Fibroblast of the aortic adventitia (primary cell): Measurements from ENCODE around the gene TAPBPL. TPM values are rescaled to one million over a fixed set of nuclear protein-coding genes. Genes with fewer than 3 reads are reported as not detected.
"Not testable (repeated sequence)": the region's sequence is repeated elsewhere in the genome, so short reads cannot be mapped to it uniquely, and the experiment has no call there.

ENCODE experiments used
- DNase-seq: peaks from one replicate; pipeline ENCODE4 v3.0.0-alpha.2; 2010; ENCODE audit warnings: low read depth
- H3K4me3 ChIP-seq: 2 replicates; pipeline ENCODE4 v1.5.1; 2011; ENCODE audit warnings: low read depth, mild to moderate bottlenecking, control low read depth, low read length, moderate library complexity
- total RNA-seq: library from RNA; depleted of rRNA; stranded (reverse); fragments of >200 nt; gene quantifications from 2 replicates; pipeline ENCODE4 v1.2.3, GENCODE V29; 2012; ENCODE audit warnings: low replicate concordance
- TF ChIP-seq, protein P1 (sequence below): IDR thresholded peaks from 2 replicates; pipeline ENCODE4 v1.5.1; 2011; ENCODE audit warnings: mild to moderate bottlenecking, low read length, control low read depth, inconsistent platforms; ENCODE audit not compliant: insufficient read depth

Gene TAPBPL
- total RNA-seq, 1 donor, result 8.9 TPM

DNA sequence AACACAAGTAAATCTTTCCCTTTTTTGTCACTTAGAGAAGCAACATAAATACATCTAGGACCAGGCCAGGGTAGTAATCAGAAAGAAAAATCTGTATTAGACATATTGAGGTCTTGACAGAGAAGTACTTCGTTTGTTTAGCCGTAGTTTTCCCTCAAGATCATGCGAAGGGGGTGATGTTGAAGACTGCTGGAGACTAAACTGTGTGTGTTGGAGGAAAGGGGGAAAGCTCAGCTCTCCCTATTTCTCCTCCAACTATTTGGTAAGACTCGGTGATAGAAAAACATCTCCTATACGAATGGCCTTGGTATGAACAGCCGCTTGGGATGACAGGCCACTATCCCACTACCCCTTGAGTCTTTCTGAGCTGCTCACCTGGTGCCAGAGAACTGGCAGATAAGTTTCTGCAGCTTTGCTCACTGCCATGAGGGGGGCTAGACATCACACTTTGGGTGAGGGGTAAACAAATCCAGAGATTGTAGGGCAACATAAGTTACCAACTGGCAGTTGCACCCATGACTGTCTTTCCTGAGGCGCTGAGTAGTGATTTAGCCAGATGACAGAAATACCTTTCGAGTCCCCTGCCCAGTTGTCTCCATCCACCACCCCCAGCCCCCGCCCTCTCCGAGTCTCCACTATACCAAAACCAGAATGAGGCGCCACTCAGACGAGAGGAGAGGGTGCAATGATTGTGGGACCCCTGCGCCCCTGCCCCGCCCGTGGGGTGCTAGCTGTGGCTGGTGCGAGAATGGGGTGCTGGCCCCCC, 17.9 kb downstream of the TAPBPL start:
- TF ChIP-seq, protein P1, sequence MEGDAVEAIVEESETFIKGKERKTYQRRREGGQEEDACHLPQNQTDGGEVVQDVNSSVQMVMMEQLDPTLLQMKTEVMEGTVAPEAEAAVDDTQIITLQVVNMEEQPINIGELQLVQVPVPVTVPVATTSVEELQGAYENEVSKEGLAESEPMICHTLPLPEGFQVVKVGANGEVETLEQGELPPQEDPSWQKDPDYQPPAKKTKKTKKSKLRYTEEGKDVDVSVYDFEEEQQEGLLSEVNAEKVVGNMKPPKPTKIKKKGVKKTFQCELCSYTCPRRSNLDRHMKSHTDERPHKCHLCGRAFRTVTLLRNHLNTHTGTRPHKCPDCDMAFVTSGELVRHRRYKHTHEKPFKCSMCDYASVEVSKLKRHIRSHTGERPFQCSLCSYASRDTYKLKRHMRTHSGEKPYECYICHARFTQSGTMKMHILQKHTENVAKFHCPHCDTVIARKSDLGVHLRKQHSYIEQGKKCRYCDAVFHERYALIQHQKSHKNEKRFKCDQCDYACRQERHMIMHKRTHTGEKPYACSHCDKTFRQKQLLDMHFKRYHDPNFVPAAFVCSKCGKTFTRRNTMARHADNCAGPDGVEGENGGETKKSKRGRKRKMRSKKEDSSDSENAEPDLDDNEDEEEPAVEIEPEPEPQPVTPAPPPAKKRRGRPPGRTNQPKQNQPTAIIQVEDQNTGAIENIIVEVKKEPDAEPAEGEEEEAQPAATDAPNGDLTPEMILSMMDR, result no peak
- H3K4me3 ChIP-seq, result peak overlapping the region; percentile 79
- DNase-seq, result no peak

DNA sequence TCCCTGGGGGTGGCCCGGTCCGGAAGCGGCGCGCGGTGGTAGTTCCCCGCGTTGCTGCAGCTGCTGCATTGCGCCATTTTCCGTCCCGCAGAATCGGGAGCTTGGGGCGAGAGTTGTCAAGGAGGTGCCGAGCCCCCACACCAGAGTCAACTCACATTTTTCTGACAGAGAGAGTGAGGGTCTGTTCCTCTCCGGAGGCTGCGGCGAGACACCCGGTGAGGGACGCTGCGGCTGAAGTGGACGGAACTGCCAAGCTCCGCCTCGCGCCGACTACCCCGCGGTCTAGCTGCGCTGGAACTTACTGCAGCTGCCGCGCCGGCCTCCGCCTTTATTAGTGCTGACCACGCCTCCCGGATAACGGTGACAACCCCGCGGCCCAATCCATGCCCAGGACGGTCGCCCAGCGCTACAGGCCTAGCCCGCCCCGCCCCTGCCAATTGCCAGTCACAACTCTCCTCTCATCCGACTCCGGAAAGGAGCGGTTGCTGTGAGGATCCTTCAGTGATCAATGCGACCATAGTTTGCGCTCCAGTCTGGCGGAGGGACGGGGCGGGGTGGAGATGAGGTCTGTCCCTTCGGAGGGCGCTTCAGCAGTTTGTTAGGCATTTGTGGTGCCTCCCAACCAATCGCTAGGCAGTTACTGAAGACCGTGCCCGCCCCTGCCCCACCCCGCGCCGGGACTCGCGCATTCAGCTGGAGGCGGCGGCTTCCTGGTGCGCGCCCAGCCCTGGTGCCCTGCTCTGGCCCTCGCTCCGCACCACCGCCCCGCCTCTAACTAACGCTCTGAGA, 18.7 kb downstream of the TAPBPL start, which contains the start of gene VAMP1:
VAMP1 (minus strand) TSS at position 303 of the 789 bp plus-strand sequence; CDS start at position 157, 146 bp downstream.
- H3K4me3 ChIP-seq, result peak within 1 kb of the TSS; percentile 79
- peak; percentile 97 for DNase-seq
- TF ChIP-seq, protein P1, result peak; percentile 16

DNA sequence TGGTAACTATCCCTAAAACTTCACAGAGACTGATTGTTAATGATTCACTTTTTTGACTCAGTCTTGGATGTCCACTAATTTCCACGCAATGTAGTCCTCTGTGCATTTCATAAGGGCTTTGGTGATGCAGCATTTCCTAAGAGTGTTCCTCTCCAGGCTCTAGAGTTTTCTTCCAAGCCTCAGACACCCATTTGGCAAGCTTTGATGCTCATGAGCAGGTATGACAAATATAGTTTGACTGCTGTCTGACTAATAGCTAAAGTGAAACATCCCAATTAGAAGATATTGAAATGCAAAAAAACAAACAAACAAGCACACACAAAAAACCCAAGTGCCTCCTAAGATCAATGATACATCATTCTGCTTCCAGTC, 20.1 kb downstream of the TAPBPL start:
- TF ChIP-seq, protein P1, result no peak
- DNase-seq, result peak; percentile 54

DNA sequence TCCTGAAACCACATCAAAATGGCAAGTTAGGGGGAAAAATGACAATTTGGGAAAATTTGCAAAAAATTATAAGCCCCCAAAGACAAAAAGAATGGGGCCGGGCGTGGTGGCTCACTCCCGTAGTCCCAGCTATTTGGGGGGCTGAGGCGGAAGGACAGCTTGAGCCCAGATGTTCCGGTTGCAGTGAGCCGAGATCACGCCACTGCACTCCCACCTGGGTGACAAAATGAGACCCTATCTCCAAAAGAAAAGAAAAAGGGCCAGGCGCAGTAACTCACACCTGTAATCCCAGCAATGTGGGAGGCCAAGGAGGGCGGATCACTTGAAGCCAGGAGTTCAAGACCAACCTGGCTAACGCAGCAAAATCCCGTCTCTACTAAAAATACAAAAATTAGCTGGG, 20.6 kb downstream of the TAPBPL start:
- DNase-seq, result no peak
- no peak overlapping the region for H3K4me3 ChIP-seq
- TF ChIP-seq, protein P1, result no peak

More for the DNA sequence above, 20.1 kb downstream of the TAPBPL start:
- H3K4me3 ChIP-seq, result no peak overlapping the region

DNA sequence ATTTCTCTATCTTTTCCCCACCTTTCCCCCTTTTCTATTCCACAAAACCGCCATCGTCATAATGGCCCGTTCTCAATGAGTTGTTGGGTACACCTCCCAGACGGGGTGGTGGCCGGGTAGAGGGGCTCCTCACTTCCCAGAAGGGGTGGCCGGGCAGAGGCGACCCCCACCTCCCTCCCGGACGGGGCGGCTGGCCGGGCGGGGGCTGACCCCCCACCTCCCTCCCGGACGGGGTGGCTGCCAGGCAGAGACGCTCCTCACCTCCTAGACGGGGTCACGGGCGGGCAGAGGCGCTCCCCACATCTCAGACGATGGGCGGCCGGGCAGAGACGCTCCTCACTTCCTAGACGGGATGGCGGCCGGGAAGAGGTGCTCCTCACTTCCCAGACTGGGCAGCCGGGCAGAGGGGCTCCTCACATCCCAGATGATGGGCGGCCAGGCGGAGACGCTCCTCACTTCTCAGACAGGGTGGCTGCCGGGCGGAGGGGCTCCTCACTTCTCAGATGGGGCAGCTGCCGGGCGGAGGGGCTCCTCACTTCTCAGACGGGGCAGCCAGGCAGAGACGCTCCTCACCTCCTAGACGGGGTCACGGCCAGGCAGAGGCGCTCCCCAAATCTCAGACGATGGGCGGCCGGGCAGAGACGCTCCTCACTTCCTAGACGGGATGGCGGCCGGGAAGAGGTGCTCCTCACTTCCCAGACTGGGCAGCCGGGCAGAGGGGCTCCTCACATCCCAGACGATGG, 23.6 kb downstream of the TAPBPL start:
- H3K4me3 ChIP-seq, DNase-seq: not testable (repeated sequence)

DNA sequence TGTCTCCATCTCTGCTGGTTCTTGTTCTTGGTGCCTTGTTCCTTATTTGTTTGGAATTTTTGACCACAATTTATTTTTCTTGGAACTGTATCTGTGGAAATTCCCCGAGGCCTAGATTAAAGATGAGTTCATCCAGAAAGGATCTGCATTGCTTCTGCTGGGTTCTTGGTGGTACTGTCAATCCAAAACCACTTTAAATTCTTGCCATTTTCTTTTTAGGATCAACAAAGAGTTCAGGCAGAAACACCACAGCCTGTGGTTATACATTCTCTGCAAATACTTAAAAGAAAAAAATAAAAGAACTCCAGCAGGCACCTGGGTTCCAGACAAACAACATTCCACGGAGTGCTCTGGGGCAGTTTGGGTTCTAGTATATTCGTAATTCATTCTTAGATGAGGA, 24.6 kb downstream of the TAPBPL start:
- peak; percentile 86 for DNase-seq
- H3K4me3 ChIP-seq, result no peak overlapping the region
- TF ChIP-seq, protein P1, result no peak

DNA sequence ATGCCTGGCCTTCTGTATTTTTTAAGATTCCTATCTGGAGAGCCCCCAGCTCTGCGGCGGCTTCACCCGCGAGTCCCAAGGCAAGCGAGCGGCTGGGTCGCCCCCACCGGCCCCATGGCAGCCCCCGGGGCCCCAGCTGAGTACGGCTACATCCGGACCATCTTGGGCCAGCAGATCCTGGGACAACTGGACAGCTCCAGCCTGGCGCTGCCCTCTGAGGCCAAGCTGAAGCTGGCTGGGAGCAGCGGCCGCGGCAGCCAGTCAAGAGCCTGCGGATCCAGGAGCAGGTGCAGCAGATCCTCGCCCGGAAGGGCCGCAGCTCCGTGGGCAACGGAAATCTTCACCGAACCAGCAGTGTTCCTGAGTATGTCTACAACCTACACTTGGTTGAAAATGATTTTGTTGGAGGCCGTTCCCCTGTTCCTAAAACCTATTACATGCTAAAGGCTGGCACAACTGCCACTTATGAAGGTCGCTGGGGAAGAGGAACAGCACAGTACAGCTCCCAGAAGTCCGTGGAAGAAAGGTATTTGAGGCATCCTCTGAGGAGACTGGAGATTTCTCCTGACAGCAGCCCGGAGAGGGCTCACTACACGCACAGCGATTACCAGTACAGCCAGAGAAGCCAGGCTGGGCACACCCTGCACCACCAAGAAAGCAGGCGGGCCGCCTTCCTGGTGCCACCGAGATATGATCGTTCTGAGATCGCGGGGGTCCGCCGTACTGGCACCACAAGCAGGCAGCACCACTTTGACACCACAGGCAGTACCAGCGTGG, 25.9 kb downstream of the TAPBPL start:
- not testable (repeated sequence) for DNase-seq, H3K4me3 ChIP-seq
